ENCODE data around the gene ZNF501. TPM values are rescaled to one million over a fixed set of nuclear protein-coding genes. Genes with fewer than 3 reads are reported as not detected.
A peak's percentile ranks its signal among the peaks of the same experiment; 100 is the strongest.

ZNF501 gene
- total RNA-seq (4.2 TPM), polyA plus RNA-seq (3.1 TPM)
- long read RNA-seq, donor 1: 0 reads
- long read RNA-seq, donor 2, partial matches to known transcripts: 0 of 2 reads
- long read RNA-seq, donor 2, other reads (novel, unspliced or antisense): 0 of 2 reads
- long read RNA-seq, donor 3, partial matches to known transcripts: 0 of 1 reads
- long read RNA-seq, donor 3, other reads (novel, unspliced or antisense): 0 of 1 reads
- long read RNA-seq, donor 4: 0 reads
- long read RNA-seq, donor 5, partial matches to known transcripts: 0 of 2 reads
- long read RNA-seq, donor 5, other reads (novel, unspliced or antisense): 0 of 2 reads
- long read RNA-seq, donor 6: 0 reads
- long read RNA-seq, donor 7: 0 reads
- long read RNA-seq, donor 8, partial matches to known transcripts: 0 of 3 reads
- long read RNA-seq, donor 8, other reads (novel, unspliced or antisense): 0 of 3 reads
- long read RNA-seq, donor 9: 0 reads
- long read RNA-seq, donor 10, partial matches to known transcripts: 0 of 2 reads
- long read RNA-seq, donor 10, other reads (novel, unspliced or antisense): 0 of 2 reads

GRCh38 chr3:44729384-44729910 is at the start of gene ZNF501:
Gene ZNF501, plus strand, starts transcription at chr3:44729635. Its CDS starts 4,787 bp downstream, at chr3:44734422.
- peak; percentile 65 to 91 (median 80) for DNase-seq (ENCODE audit: low read depth in 6 of 9, low spot score in 9 of 9)
- Histone ChIP-seq H3K27ac (ENCODE audit: low read depth in 1 of 2, low read length in 1 of 2) (peak within 1 kb of the TSS in 1 of 2 donors; percentile 53), H3K36me3 (ENCODE audit: control insufficient read depth in 2 of 2, insufficient read depth in 2 of 2, low read length in 1 of 2) (peaks cover 5 to 7% of the 10 kb centered on the region in 2 donors), H3K4me1 (ENCODE audit: control insufficient read depth in 2 of 2, insufficient read depth in 2 of 2, low read length in 2 of 2) (peaks cover 0 to 3% of the 10 kb centered on the region in 2 donors), H3K27me3 (ENCODE audit: control insufficient read depth in 2 of 2, insufficient read depth in 1 of 2, low read length in 1 of 2) (peaks cover 0 to 2% of the 10 kb centered on the region in 2 donors), H3K9me3 (ENCODE audit: control insufficient read depth in 2 of 2, insufficient read depth in 1 of 2, low read length in 1 of 2) (peaks cover 6 to 39% of the 10 kb centered on the region in 2 donors), H3K4me3 (ENCODE audit: low read length in 2 of 2) (peak within 1 kb of the TSS; percentile 68 to 70)
- 3% methylated on average over 46 of the region's 46 CpGs for WGBS

DNA sequence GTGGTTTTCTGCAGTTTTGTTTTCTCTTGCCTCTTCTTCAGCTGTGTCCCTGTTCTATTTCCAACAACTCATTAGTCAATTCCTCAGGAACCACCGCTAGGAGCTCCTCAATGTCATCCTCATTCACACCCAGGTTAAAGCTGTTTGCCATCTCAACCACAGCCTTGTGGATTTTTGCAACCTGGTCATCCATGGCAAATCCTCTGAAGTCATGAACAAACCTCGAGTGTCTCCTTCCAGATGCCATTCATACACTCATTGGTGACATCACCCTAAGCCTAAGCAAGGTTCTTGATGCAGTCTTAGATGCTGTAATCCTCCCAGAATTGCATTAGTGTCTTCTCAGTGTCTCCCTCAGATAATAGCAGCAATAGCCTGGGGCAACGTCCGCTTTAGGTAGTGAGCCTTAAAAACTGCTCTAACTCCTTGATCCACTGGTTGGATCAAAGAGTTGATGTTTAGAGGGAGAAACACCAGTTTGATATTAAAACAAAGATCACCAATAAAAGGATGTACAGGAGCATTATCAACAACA is 48.4 kb upstream of the ZNF501 start:
- WGBS: 98% methylated on average over 4 of the region's 4 CpGs
- H3K9me3 ChIP-seq (ENCODE audit: control insufficient read depth in 2 of 2, insufficient read depth in 1 of 2, low read length in 1 of 2): peaks cover 0 to 5% of the 10 kb centered on the region in 2 donors
- H3K27ac ChIP-seq (ENCODE audit: low read depth in 1 of 2, low read length in 1 of 2): no peak overlapping the region
- DNase-seq (ENCODE audit: low read depth in 6 of 9, low spot score in 9 of 9): no peak
- peaks cover 0 to 5% of the 10 kb centered on the region in 2 donors for H3K36me3 ChIP-seq (ENCODE audit: control insufficient read depth in 2 of 2, insufficient read depth in 2 of 2, low read length in 1 of 2)
- peaks cover 0 to 3% of the 10 kb centered on the region in 2 donors for H3K27me3 ChIP-seq (ENCODE audit: control insufficient read depth in 2 of 2, insufficient read depth in 1 of 2, low read length in 1 of 2)
- no peak overlapping the region for H3K4me3 ChIP-seq (ENCODE audit: low read length in 2 of 2)
- peaks cover 4 to 6% of the 10 kb centered on the region in 2 donors for H3K4me1 ChIP-seq (ENCODE audit: control insufficient read depth in 2 of 2, insufficient read depth in 2 of 2, low read length in 2 of 2)

GRCh38 chr3:44682182-44682896 is 47.1 kb upstream of the ZNF501 start:
- DNase-seq (ENCODE audit: low read depth in 6 of 9, low spot score in 9 of 9): no peak

DNA sequence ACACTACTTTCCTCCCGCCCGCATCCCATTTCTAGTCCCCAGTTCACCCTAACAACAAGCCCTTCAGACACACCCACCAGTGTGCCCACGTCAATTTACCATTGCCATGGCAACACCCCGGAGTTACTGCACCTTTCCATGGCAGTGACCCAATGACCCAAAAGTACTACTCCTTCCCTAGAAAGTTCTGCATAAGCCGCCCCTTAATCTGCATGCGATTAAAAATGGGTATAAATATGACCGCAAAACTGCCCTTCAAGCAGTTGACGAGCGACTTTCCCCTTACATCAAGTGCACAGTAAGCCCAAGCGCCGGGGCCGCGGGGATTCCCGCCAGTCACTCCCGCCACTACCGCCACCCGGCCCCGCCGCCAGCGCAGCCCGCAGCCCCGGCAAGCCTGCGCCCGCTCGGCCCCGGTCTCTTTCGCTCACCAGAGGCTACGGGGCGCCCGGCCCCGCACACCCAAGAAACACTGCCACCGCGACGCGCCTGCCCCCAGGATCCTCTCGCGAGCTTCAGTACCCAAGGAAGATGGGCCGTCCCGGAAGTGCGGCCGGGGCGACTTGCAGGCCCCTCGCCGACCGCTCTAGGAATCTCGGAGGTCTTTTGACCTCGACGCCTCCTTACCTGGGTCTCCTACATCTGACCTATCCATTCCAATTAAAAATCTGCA is 44.2 kb upstream of the ZNF501 start:
- Histone ChIP-seq H3K27me3 (ENCODE audit: control insufficient read depth in 2 of 2, insufficient read depth in 1 of 2, low read length in 1 of 2) (peaks cover 0 to 3% of the 10 kb centered on the region in 2 donors), H3K4me3 (ENCODE audit: low read length in 2 of 2) (peak overlapping the region; percentile 45 to 69), H3K4me1 (ENCODE audit: control insufficient read depth in 2 of 2, insufficient read depth in 2 of 2, low read length in 2 of 2) (peaks cover 4 to 6% of the 10 kb centered on the region in 2 donors), H3K27ac (ENCODE audit: low read depth in 1 of 2, low read length in 1 of 2) (no peak overlapping the region), H3K9me3 (ENCODE audit: control insufficient read depth in 2 of 2, insufficient read depth in 1 of 2, low read length in 1 of 2) (peaks cover 0 to 5% of the 10 kb centered on the region in 2 donors), H3K36me3 (ENCODE audit: control insufficient read depth in 2 of 2, insufficient read depth in 2 of 2, low read length in 1 of 2) (peaks cover 0 to 5% of the 10 kb centered on the region in 2 donors)
- WGBS: 5% methylated on average over 48 of the region's 48 CpGs
- peak; percentile 29 to 83 (median 49) for DNase-seq (ENCODE audit: low read depth in 6 of 9, low spot score in 9 of 9)

More at GRCh38 chr3:44682182-44682896, 47.1 kb upstream of the ZNF501 start:
- Histone ChIP-seq H3K4me1 (ENCODE audit: control insufficient read depth in 2 of 2, insufficient read depth in 2 of 2, low read length in 2 of 2) (peaks cover 4 to 6% of the 10 kb centered on the region in 2 donors), H3K4me3 (ENCODE audit: low read length in 2 of 2) (no peak overlapping the region), H3K9me3 (ENCODE audit: control insufficient read depth in 2 of 2, insufficient read depth in 1 of 2, low read length in 1 of 2) (peaks cover 0 to 5% of the 10 kb centered on the region in 2 donors), H3K36me3 (ENCODE audit: control insufficient read depth in 2 of 2, insufficient read depth in 2 of 2, low read length in 1 of 2) (peaks cover 0 to 5% of the 10 kb centered on the region in 2 donors), H3K27ac (ENCODE audit: low read depth in 1 of 2, low read length in 1 of 2) (no peak overlapping the region), H3K27me3 (ENCODE audit: control insufficient read depth in 2 of 2, insufficient read depth in 1 of 2, low read length in 1 of 2) (peaks cover 0 to 3% of the 10 kb centered on the region in 2 donors)
- 96% methylated on average over 2 of the region's 2 CpGs for WGBS

DNA sequence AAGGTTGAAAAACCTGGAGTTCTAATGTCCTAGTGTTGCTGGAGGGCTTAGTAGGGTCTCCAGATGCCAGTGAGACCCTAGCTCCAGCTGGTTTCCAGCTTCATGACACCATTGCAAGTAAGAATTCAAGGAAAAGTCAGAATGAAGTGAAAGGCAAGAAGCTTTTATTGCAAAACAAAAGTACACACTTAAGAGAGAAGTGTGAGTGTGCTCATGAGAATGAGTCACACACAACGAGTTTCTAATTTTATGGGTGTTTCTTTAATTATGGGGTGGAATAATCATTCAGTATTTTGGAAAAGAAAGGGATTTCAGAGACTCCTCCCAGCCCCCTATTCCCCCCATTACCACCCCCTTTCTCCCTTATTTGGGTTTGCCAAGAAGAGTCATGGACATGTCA is 41.5 kb upstream of the ZNF501 start:
- no peak overlapping the region for H3K27ac ChIP-seq (ENCODE audit: low read depth in 1 of 2, low read length in 1 of 2)
- WGBS: 75% methylated on average over 1 of the region's 1 CpG
- H3K27me3 ChIP-seq (ENCODE audit: control insufficient read depth in 2 of 2, insufficient read depth in 1 of 2, low read length in 1 of 2): peaks cover 0 to 3% of the 10 kb centered on the region in 2 donors
- peaks cover 0 to 5% of the 10 kb centered on the region in 2 donors for H3K36me3 ChIP-seq (ENCODE audit: control insufficient read depth in 2 of 2, insufficient read depth in 2 of 2, low read length in 1 of 2)
- peaks cover 0 to 5% of the 10 kb centered on the region in 2 donors for H3K9me3 ChIP-seq (ENCODE audit: control insufficient read depth in 2 of 2, insufficient read depth in 1 of 2, low read length in 1 of 2)
- H3K4me1 ChIP-seq (ENCODE audit: control insufficient read depth in 2 of 2, insufficient read depth in 2 of 2, low read length in 2 of 2): peaks cover 4 to 6% of the 10 kb centered on the region in 2 donors
- DNase-seq (ENCODE audit: low read depth in 6 of 9, low spot score in 9 of 9): no peak
- no peak overlapping the region for H3K4me3 ChIP-seq (ENCODE audit: low read length in 2 of 2)

GRCh38 chr3:44712455-44713075 is 16.9 kb upstream of the ZNF501 start, which contains the start of gene ZNF502:
Gene ZNF502, plus strand, starts transcription at chr3:44712660. Its CDS starts 7,602 bp downstream, at chr3:44720262.
- peaks cover 1 to 25% of the 10 kb centered on the region in 2 donors for H3K9me3 ChIP-seq (ENCODE audit: control insufficient read depth in 2 of 2, insufficient read depth in 1 of 2, low read length in 1 of 2)
- peak within 1 kb of the TSS; percentile 18 to 41 for H3K27ac ChIP-seq (ENCODE audit: low read depth in 1 of 2, low read length in 1 of 2)
- WGBS: 9% methylated on average over 36 of the region's 36 CpGs
- H3K4me3 ChIP-seq (ENCODE audit: low read length in 2 of 2): peak within 1 kb of the TSS; percentile 79 to 80
- no peaks in the 10 kb centered on the region for H3K27me3 ChIP-seq (ENCODE audit: control insufficient read depth in 2 of 2, insufficient read depth in 1 of 2, low read length in 1 of 2)
- H3K36me3 ChIP-seq (ENCODE audit: control insufficient read depth in 2 of 2, insufficient read depth in 2 of 2, low read length in 1 of 2): peaks cover 0 to 2% of the 10 kb centered on the region in 2 donors
- DNase-seq (ENCODE audit: low read depth in 6 of 9, low spot score in 9 of 9): peak in 8 of 9 donors; percentile 26 to 77 (median 42)
- H3K4me1 ChIP-seq (ENCODE audit: control insufficient read depth in 2 of 2, insufficient read depth in 2 of 2, low read length in 2 of 2): peaks cover 0 to 5% of the 10 kb centered on the region in 2 donors

- no peak for DNase-seq (ENCODE audit: low read depth in 6 of 9, low spot score in 9 of 9)
- H3K36me3 ChIP-seq (ENCODE audit: control insufficient read depth in 2 of 2, insufficient read depth in 2 of 2, low read length in 1 of 2): peaks cover 11 to 14% of the 10 kb centered on the region in 2 donors
- H3K27ac ChIP-seq (ENCODE audit: low read depth in 1 of 2, low read length in 1 of 2): no peak overlapping the region
- H3K4me3 ChIP-seq (ENCODE audit: low read length in 2 of 2): no peak overlapping the region
- H3K9me3 ChIP-seq (ENCODE audit: control insufficient read depth in 2 of 2, insufficient read depth in 1 of 2, low read length in 1 of 2): peaks cover 20 to 28% of the 10 kb centered on the region in 2 donors
- no peaks in the 10 kb centered on the region for H3K4me1 ChIP-seq (ENCODE audit: control insufficient read depth in 2 of 2, insufficient read depth in 2 of 2, low read length in 2 of 2)
- WGBS: 97% methylated on average over 10 of the region's 10 CpGs
- no peaks in the 10 kb centered on the region for H3K27me3 ChIP-seq (ENCODE audit: control insufficient read depth in 2 of 2, insufficient read depth in 1 of 2, low read length in 1 of 2)
Observed at GRCh38 chr3:44721231-44722102, 8.0 kb upstream of the ZNF501 start.

All from thymus (tissue), 14 donors.